SK-N-SH (cell line): ENCODE data around the gene TOR1AIP1. TPM values are rescaled to one million over a fixed set of nuclear protein-coding genes. Genes with fewer than 3 reads are reported as not detected.

ENCODE experiments used
- CTCF ChIA-PET: fragments of 300-600, 350-600 bp; formaldehyde crosslinking; extraction: SDS; loops from one replicate; lab custom pipeline; 2021; lab: Yijun Ruan, JAX
- POLR2A ChIA-PET: fragments of 350-600 bp; sonication (Branson Sonifier 250); formaldehyde crosslinking; extraction: SDS; loops from one replicate; lab custom pipeline; 2020; ENCODE audit warnings: antibody characterized with exemption, inconsistent platforms; lab: Yijun Ruan, JAX
- DNase-seq: peaks from one replicate; pipeline ENCODE4 v3.0.0; 2012
- H2AFZ ChIP-seq: fragments of 200-600 bp; sonication (generic); 2 replicates; pipeline ENCODE4 v1.8.1; 2016; ENCODE audit warnings: antibody characterized with exemption, mild to moderate bottlenecking, low read depth
- H3F3A ChIP-seq: fragments of 200-600 bp; sonication (generic); replicated peaks from 2 replicates; pipeline ENCODE3; 2016; ENCODE audit warnings: antibody characterized with exemption, mild to moderate bottlenecking; ENCODE audit not compliant: insufficient read depth
- H3K27ac ChIP-seq, 2 experiments: fragments of 200-500 bp in 1 of 2; fragments of 200-600 bp in 1 of 2; sonication (Bioruptor generic) in 1 of 2; sonication (generic), shearing (Covaris generic) in 1 of 2; 2 replicates each; pipeline versions ENCODE4 v1.5.1 to v1.6.1; 2014 to 2016; ENCODE audit warnings: low read depth in 2 of 2, inconsistent platforms in 1 of 2, low read length in 1 of 2, mild to moderate bottlenecking in 1 of 2, mixed read lengths in 1 of 2
- H3K27me3 ChIP-seq: fragments of 200-600 bp; sonication (generic), shearing (Covaris generic); 2 replicates; pipeline ENCODE4 v1.6.1; 2016; ENCODE audit warnings: mixed run types; ENCODE audit not compliant: insufficient read depth
- H3K36me3 ChIP-seq, 2 experiments: fragments of 200-500 bp in 1 of 2; fragments of 200-600 bp in 1 of 2; sonication (Bioruptor generic) in 1 of 2; sonication (generic) in 1 of 2; replicated peaks in 1 of 2; 2 replicates each; pipeline versions ENCODE3 to v1.5.1; 2014 to 2016; ENCODE audit warnings: low read length in 1 of 2, mild to moderate bottlenecking in 1 of 2; ENCODE audit not compliant: insufficient read depth in 2 of 2, control insufficient read depth in 1 of 2
- H3K4me1 ChIP-seq, 2 experiments: fragments of 200-500 bp in 1 of 2; fragments of 200-600 bp in 1 of 2; sonication (Bioruptor generic) in 1 of 2; sonication (generic), shearing (Covaris generic) in 1 of 2; 2 replicates each; pipeline versions ENCODE4 v1.5.1 to v1.6.1; 2014 to 2016; ENCODE audit warnings: low read depth in 1 of 2, low read length in 1 of 2, mixed run types in 1 of 2; ENCODE audit not compliant: insufficient read depth in 2 of 2, control insufficient read depth in 1 of 2
- H3K4me2 ChIP-seq: fragments of 200-600 bp; sonication (generic), shearing (Covaris generic); 2 replicates; pipeline ENCODE4 v1.6.1; 2017; ENCODE audit warnings: mixed run types
- H3K4me3 ChIP-seq, 2 experiments: fragments of 200-500 bp in 1 of 2; fragments of 200-600 bp in 1 of 2; sonication (Bioruptor generic) in 1 of 2; sonication (generic), shearing (Covaris generic) in 1 of 2; 2 replicates each; pipeline versions ENCODE4 v1.5.1 to v1.8.1; 2014 to 2016; ENCODE audit warnings: low read depth in 2 of 2, inconsistent platforms in 1 of 2, low read length in 1 of 2, mild to moderate bottlenecking in 1 of 2, mixed read lengths in 1 of 2, moderate library complexity in 1 of 2
- H3K79me2 ChIP-seq: fragments of 200-600 bp; sonication (generic); 2 replicates; pipeline ENCODE4 v1.8.1; 2017; ENCODE audit warnings: mild to moderate bottlenecking; ENCODE audit not compliant: insufficient read depth
- H3K9ac ChIP-seq: fragments of 200-600 bp; sonication (generic); 2 replicates; pipeline ENCODE4 v1.6.1; 2017; ENCODE audit warnings: mixed run types
- H3K9me2 ChIP-seq: fragments of 200-600 bp; sonication (generic); 2 replicates; pipeline ENCODE4 v1.6.1; 2017; ENCODE audit warnings: mixed run types
- H3K9me3 ChIP-seq: fragments of 200-600 bp; sonication (generic); 2 replicates; pipeline ENCODE4 v1.6.1; 2017; ENCODE audit warnings: mixed run types, mild to moderate bottlenecking, moderate library complexity
- H4K20me1 ChIP-seq: fragments of 200-600 bp; sonication (generic); 2 replicates; pipeline ENCODE4 v1.6.1; 2017; ENCODE audit warnings: mild to moderate bottlenecking, mixed run types; ENCODE audit not compliant: insufficient read depth
- CHD2 ChIP-seq: fragments of 150-350 bp; IDR thresholded peaks from 2 replicates; pipeline ENCODE4 v1.6.1; 2018; ENCODE audit warnings: low read length; ENCODE audit not compliant: partially characterized antibody
- EP300 ChIP-seq, 2 experiments: IDR thresholded peaks; 2 replicates each; pipeline versions ENCODE4 v1.4.0 to v1.6.1; 2012; ENCODE audit warnings: borderline replicate concordance in 1 of 2, low read depth in 1 of 2, low read length in 1 of 2
- EZH2phosphoT487 ChIP-seq: fragments of 200-600 bp; sonication (generic); IDR thresholded peaks from 2 replicates; pipeline ENCODE4 v1.6.1; 2017; ENCODE audit warnings: low read depth, mixed run types, mild to moderate bottlenecking, antibody characterized with exemption, moderate library complexity, borderline replicate concordance
- FOXJ3 ChIP-seq: sonication (generic); formaldehyde crosslinking; IDR thresholded peaks from 2 replicates; pipeline ENCODE4 v1.5.1; 2020; ENCODE audit warnings: mild to moderate bottlenecking, missing genetic modification reagents
- GABPA ChIP-seq: IDR thresholded peaks from 2 replicates; pipeline ENCODE4 v1.4.0; 2012; ENCODE audit warnings: low read depth, mild to moderate bottlenecking
- JUND ChIP-seq: IDR thresholded peaks from 2 replicates; pipeline ENCODE4 v1.4.0; 2012
- MAX ChIP-seq: IDR thresholded peaks from 2 replicates; pipeline ENCODE4 v1.4.0; 2012; ENCODE audit warnings: low read depth
- MXI1 ChIP-seq: IDR thresholded peaks from 2 replicates; pipeline ENCODE4 v1.6.1; 2012; ENCODE audit warnings: mild to moderate bottlenecking, low read depth, low read length, improper control_type of control experiment
- NFIC ChIP-seq: IDR thresholded peaks from 2 replicates; pipeline ENCODE4 v1.4.0; 2012; ENCODE audit warnings: borderline replicate concordance
- RAD21 ChIP-seq: IDR thresholded peaks from 2 replicates; pipeline ENCODE4 v1.6.1; 2012; ENCODE audit warnings: mild to moderate bottlenecking, low read length
- RFX5 ChIP-seq: IDR thresholded peaks from 2 replicates; pipeline ENCODE4 v1.6.1; 2012; ENCODE audit warnings: mild to moderate bottlenecking, improper control_type of control experiment, low read length
- RXRA ChIP-seq: IDR thresholded peaks from 2 replicates; pipeline ENCODE4 v1.4.0; 2012; ENCODE audit warnings: low read depth, mild to moderate bottlenecking, borderline replicate concordance
- TCF12 ChIP-seq: IDR thresholded peaks from 2 replicates; pipeline ENCODE4 v1.4.0; 2012
- TEAD4 ChIP-seq: IDR thresholded peaks from 2 replicates; pipeline ENCODE4 v1.4.0; 2012; ENCODE audit warnings: mild to moderate bottlenecking, borderline replicate concordance; ENCODE audit not compliant: insufficient read depth
- USF1 ChIP-seq: IDR thresholded peaks from 2 replicates; pipeline ENCODE4 v1.4.0; 2012; ENCODE audit warnings: low read depth, borderline replicate concordance
- USF2 ChIP-seq: fragments of 150-350 bp; IDR thresholded peaks from 2 replicates; pipeline ENCODE4 v1.6.1; 2017; ENCODE audit warnings: antibody characterized with exemption, low read length, low read depth, borderline replicate concordance
- WGBS: methylation state at CpG from one replicate; pipeline ENCODE4 v1.1.6; 2017; ENCODE audit warnings: low lambda C conversion rate; 5-methylcytosine and 5-hydroxymethylcytosine counted together
- polyA plus RNA-seq, 3 experiments: library from polyadenylated mRNA; depleted of rRNA; stranded (reverse); fragments of >200 nt; gene quantifications; 2 replicates each; pipeline ENCODE4 v1.2.3, GENCODE V29; 2012
- TF ChIP-seq, protein P1 (sequence below): IDR thresholded peaks from 2 replicates; pipeline ENCODE4 v1.4.0; 2012; ENCODE audit warnings: low read depth, borderline replicate concordance

The TOR1AIP1 gene
- polyA plus RNA-seq, 1 of the 3 experiments (the other 2 are of a cell fraction): 11.8 TPM

- TF ChIP-seq, protein P1, sequence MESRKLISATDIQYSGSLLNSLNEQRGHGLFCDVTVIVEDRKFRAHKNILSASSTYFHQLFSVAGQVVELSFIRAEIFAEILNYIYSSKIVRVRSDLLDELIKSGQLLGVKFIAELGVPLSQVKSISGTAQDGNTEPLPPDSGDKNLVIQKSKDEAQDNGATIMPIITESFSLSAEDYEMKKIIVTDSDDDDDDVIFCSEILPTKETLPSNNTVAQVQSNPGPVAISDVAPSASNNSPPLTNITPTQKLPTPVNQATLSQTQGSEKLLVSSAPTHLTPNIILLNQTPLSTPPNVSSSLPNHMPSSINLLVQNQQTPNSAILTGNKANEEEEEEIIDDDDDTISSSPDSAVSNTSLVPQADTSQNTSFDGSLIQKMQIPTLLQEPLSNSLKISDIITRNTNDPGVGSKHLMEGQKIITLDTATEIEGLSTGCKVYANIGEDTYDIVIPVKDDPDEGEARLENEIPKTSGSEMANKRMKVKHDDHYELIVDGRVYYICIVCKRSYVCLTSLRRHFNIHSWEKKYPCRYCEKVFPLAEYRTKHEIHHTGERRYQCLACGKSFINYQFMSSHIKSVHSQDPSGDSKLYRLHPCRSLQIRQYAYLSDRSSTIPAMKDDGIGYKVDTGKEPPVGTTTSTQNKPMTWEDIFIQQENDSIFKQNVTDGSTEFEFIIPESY: no peak
- no peak for TF ChIP-seq EZH2phosphoT487
- TF ChIP-seq, all 33 proteins: peak for 0
Measured at GRCh38 chr1:179883745-179884138, 1.7 kb downstream of the TOR1AIP1 start (continued).

DNA sequence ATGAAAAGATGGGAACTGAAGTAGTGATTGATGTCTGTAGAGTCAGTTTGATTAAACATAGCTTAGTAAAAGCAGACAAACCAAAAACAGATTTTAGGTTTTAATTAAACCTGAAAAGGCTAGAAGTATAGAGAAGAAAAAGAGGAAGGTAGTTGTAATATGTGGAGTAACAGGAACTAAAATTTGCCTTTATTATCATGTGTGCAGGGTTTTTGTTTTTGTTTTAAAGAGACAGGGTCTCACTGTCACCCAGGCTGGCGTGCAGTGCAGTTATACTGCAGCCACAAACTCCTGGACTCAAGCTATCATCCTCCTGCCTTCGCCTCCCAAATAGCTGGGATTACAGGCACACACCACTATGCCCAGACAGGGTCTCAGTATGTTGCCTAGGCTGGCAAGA is 6.0 kb downstream of the TOR1AIP1 start:
- Histone ChIP-seq H3K9me2 (no peaks in the 10 kb centered on the region), H3K4me2 (no peak overlapping the region), H3K27ac (no peak overlapping the region), H3K4me1 (peaks cover 8 to 9% of the 10 kb centered on the region in 2 experiments; a peak in 2 of 4 replicates), H3K36me3 (peaks cover 42 to 43% of the 10 kb centered on the region in 2 experiments), H3K79me2 (peaks cover 37% of the 10 kb centered on the region), H4K20me1 (no peaks in the 10 kb centered on the region), H3K4me3 (no peak overlapping the region), H3K9me3 (no peaks in the 10 kb centered on the region), H3F3A (no peaks in the 10 kb centered on the region), H3K9ac (no peak overlapping the region), H3K27me3 (no peaks in the 10 kb centered on the region), H2AFZ (no peak overlapping the region)
- CTCF ChIA-PET: interaction anchor here (0.7 kb wide), 1 partner anchor 182 kb away, joined by 3 read pairs; no protein-coding TSS in a partner anchor
- WGBS: 92% methylated on average over 2 of the region's 2 CpGs
- POLR2A ChIA-PET: no interaction called here
- DNase-seq: no peak
- no peak for TF ChIP-seq TEAD4
- TF ChIP-seq USF1: no peak
- TF ChIP-seq JUND: no peak
- TF ChIP-seq NFIC: no peak
- TF ChIP-seq, protein P1: no peak
- TF ChIP-seq RXRA: no peak
- TF ChIP-seq RFX5: no peak
- TF ChIP-seq FOXJ3 (CRISPR knock-in tag): no peak
- TF ChIP-seq GABPA: no peak
- no peak for TF ChIP-seq TCF12
- TF ChIP-seq USF2: no peak
- no peak for TF ChIP-seq RAD21
- TF ChIP-seq MAX: no peak
- TF ChIP-seq CHD2: no peak
- TF ChIP-seq MXI1: no peak
- no peak for TF ChIP-seq EP300 (IDR thresholded peaks at IDR 0.05; ENCODE audit: borderline replicate concordance in 1 of 2, low read depth in 1 of 2, low read length in 1 of 2)
